Endothelial cell of umbilical vein (primary cell): Measurements from ENCODE around the gene CUX1.

Experiments
- CTCF ChIP-seq, 2 donors: IDR thresholded peaks; 1 replicate in 1 of 2; 2 replicates in 1 of 2; pipeline ENCODE4 v1.5.1; 2011; ENCODE audit warnings: low read length in 2 of 2, mild to moderate bottlenecking in 2 of 2, moderate library complexity in 2 of 2, control low read depth in 1 of 2, inconsistent platforms in 1 of 2, low read depth in 1 of 2; ENCODE audit not compliant: insufficient read depth in 1 of 2; ENCODE audit errors: extremely low read depth in 1 of 2
- EZH2 ChIP-seq: IDR thresholded peaks from 2 replicates; pipeline ENCODE4 v1.6.1; 2012; ENCODE audit warnings: borderline replicate concordance, low read depth, mild to moderate bottlenecking, moderate library complexity, low read length, inconsistent platforms; ENCODE audit not compliant: severe bottlenecking

GRCh38 chr7:102215711-102216110, 398.3 kb downstream of the CUX1 start:
- TF ChIP-seq CTCF (IDR thresholded peaks at IDR 0.05; ENCODE audit: extremely low read depth in 1 of 2, insufficient read depth in 1 of 2, low read depth in 1 of 2, low read length in 2 of 2) (no peak), EZH2 (no peak)
